Liver (tissue), 3 donors: Measurements from ENCODE around the gene XXYLT1.

Experiments used
- CTCF ChIP-seq: fragments of 150-350 bp; IDR thresholded peaks from 2 replicates; pipeline ENCODE4 v1.5.1; 2017; ENCODE audit warnings: improper control_type of control experiment, low read depth, low read length; ENCODE audit not compliant: missing input control
- GABPA ChIP-seq, 2 donors: IDR thresholded peaks in 1 of 2; conservative IDR thresholded peaks in 1 of 2; 2 replicates each; pipeline ENCODE4 v1.6.1; 2016; ENCODE audit warnings: antibody characterized with exemption in 2 of 2, mild to moderate bottlenecking in 1 of 2, moderate library complexity in 1 of 2
- JUND ChIP-seq, 2 donors: IDR thresholded peaks; 2 replicates each; pipeline ENCODE4 v1.6.1; 2016; ENCODE audit warnings: antibody characterized with exemption in 2 of 2
- RAD21 ChIP-seq, 2 donors: IDR thresholded peaks; 2 replicates each; pipeline ENCODE4 v1.6.1; 2016; ENCODE audit warnings: antibody characterized with exemption in 2 of 2, mild to moderate bottlenecking in 2 of 2
- REST ChIP-seq: IDR thresholded peaks from 2 replicates; pipeline ENCODE4 v1.6.1; 2016; ENCODE audit warnings: antibody characterized with exemption, mild to moderate bottlenecking
- RXRA ChIP-seq, 2 donors: IDR thresholded peaks; 2 replicates each; pipeline ENCODE4 v1.6.1; 2017 to 2018; ENCODE audit warnings: antibody characterized with exemption in 2 of 2, mild to moderate bottlenecking in 1 of 2
- TAF1 ChIP-seq: conservative IDR thresholded peaks from 2 replicates; pipeline ENCODE4 v1.6.1; 2016; ENCODE audit warnings: antibody characterized with exemption, mild to moderate bottlenecking
- ZBTB33 ChIP-seq: IDR thresholded peaks from 2 replicates; pipeline ENCODE4 v1.6.1; 2016; ENCODE audit warnings: antibody characterized with exemption
- TF ChIP-seq, protein P1 (sequence below): IDR thresholded peaks from 2 replicates; pipeline ENCODE4 v1.6.1; 2016; ENCODE audit warnings: antibody characterized with exemption
- donor health status: healthy.
- donor health status: healthy.

DNA sequence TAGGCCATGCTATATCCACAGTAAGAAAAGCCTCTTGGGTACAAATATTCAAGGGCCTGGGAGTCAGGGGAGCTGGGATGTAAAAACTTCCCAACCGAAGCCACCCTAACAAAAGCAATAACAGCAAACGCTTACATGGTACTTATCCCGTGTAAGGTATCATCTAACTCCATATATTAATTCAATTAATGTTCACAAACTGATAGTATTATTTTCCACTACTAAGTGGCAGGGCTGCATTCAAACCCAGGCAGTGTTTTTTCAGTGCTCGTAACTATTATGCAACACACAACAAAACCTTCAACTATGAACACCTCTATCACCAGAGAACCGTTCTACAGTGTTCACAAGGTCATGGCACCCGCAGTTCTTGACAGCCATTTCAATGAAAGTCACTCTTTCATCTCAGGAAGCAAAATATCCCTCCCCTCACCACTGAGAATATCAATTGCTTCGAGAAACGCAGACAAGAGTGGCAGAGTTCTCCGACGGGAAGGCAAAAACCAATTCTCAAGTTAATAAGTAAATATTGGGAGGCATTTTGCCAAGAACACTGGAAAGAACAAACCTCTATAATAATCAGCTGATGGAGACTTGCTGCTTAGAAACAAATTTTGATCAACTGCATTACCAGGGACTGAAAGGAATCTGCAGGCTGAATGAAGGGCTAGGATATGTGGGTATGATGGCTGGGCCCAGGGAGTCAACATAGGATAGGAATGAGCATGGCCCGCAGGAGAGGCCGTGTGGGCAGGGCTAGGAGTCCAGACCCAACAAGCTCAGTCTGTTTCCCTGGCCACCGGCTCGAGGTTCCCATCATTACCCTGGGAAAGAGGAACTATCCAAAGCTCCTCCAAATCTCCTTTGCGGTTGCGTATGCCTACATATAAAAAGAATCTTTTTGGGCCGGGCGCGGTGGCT lies 72.3 kb downstream of the XXYLT1 start:
- no peak for TF ChIP-seq TAF1
- no peak for TF ChIP-seq CTCF
- peak in 1 of 2 donors; percentile 12 for TF ChIP-seq RAD21 (IDR thresholded peaks at IDR 0.05)
- TF ChIP-seq ZBTB33, result no peak
- TF ChIP-seq, protein P1, sequence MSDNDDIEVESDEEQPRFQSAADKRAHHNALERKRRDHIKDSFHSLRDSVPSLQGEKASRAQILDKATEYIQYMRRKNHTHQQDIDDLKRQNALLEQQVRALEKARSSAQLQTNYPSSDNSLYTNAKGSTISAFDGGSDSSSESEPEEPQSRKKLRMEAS, result no peak
- no peak for TF ChIP-seq JUND (IDR thresholded peaks at IDR 0.05)
- peak in 1 of 2 donors; percentile 40 for TF ChIP-seq RXRA (IDR thresholded peaks at IDR 0.05)
- TF ChIP-seq REST, result no peak
- no peak for TF ChIP-seq GABPA (IDR thresholded peaks at IDR 0.05 in 1 of 2, conservative IDR thresholded peaks at IDR 0.05 in 1 of 2)
